ENCODE results near the gene MPRIP.

MPRIP gene

DNA sequence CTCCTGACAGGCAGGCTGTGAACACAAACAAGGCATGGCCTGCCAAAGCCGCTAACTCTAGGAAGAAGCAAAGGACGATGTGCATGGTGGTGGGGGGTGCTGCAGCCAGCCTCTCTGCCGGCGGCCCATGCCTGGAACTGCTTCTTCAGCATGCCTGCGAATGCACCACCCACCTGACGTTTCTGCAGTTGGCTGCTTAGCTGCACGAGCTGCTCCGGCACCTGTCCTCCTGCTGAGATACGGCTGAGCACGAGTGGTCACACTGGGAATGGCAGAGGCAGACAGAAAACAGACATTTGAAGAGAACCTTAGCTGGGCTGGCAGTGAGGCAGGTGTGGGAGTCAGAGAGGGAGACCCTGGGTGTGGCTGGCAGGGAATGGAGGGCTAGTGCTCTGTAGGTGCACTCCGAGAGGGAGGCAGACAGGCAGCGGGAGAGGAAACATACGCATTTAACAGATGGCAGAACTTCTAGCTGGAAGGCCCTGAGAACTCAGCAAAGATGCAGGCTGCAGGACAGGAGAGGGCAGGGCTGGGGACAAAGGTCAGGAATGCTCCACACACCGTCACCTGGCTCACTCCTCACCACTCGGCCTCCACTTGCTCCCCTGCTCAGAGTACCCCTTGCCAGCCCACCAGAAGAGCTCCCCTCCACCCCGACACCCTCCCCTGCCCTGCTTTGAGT lies 189.5 kb downstream of the MPRIP start:
- H3K4me3 ChIP-seq (ENCODE audit: low read depth, low read length) = no peak overlapping the region
- no peak for DNase-seq (ENCODE audit: low read depth)
- TF ChIP-seq, protein P1, sequence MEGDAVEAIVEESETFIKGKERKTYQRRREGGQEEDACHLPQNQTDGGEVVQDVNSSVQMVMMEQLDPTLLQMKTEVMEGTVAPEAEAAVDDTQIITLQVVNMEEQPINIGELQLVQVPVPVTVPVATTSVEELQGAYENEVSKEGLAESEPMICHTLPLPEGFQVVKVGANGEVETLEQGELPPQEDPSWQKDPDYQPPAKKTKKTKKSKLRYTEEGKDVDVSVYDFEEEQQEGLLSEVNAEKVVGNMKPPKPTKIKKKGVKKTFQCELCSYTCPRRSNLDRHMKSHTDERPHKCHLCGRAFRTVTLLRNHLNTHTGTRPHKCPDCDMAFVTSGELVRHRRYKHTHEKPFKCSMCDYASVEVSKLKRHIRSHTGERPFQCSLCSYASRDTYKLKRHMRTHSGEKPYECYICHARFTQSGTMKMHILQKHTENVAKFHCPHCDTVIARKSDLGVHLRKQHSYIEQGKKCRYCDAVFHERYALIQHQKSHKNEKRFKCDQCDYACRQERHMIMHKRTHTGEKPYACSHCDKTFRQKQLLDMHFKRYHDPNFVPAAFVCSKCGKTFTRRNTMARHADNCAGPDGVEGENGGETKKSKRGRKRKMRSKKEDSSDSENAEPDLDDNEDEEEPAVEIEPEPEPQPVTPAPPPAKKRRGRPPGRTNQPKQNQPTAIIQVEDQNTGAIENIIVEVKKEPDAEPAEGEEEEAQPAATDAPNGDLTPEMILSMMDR (conservative IDR thresholded peaks at IDR 0.05; ENCODE audit: low read depth, low read length) = no peak

DNA sequence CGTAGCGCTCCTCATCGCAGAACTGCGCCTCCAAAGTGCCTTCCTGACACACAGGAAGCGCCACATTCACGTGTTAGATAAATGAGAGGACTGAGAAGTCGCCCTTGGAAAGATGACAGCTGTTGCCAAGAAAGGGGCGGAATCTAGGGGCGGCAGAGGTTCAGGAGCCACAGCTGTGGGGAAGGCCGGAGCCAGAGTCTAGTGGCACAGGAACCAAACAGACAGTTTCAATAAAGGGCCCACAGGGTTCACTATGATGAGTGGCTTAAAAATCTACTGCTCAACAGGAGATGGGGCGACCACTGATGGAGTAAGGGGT lies 190.0 kb downstream of the MPRIP start:
- TF ChIP-seq, protein P1 (conservative IDR thresholded peaks at IDR 0.05; ENCODE audit: low read depth, low read length) = no peak
- DNase-seq (ENCODE audit: low read depth) = no peak
- no peak overlapping the region for H3K4me3 ChIP-seq (ENCODE audit: low read depth, low read length)

DNA sequence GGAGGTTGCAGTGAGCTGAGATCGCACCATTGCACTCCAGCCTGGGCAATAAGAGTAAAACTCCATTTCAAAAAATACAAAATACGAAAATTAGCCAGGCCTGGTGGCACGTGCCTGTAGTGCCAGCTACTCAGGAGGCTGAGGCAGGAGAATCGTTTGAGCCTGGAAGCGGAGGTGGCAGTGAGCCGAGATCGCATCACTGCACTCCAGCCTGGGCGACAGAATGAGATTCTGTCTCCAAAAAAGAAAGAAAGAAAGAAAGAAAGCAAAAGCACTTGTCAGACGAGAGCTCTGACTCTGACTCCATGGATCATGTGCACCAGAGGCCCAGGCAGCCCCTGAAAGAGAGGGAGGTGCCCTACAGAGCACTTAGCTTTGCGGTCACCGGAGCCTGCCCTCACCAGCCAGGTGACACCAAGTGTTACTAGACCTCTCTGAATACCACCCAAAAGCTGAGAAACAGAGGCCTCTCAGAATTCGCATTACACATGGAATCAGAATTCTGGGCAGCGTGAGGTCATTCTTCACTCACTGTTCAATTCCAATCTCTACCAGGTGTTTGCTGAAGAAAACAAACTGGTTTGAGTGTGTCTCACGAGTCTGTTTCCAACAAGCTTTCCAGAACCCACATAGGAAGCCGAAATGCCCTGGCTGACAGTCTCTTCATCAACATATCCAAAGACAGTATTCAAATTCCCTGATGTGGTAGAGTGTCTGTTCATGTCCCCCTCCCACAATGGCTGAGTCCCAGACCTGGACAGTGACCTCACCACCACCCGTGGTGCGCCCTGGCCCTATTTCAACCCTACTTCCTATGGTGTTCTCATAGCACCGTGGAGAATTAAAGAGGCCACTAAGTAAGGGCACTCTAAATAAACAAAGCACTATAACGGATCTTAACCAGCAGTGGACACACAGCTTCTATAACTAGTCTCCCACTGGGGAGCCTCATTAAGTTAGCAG lies 193.2 kb downstream of the MPRIP start:
- TF ChIP-seq, protein P1 (conservative IDR thresholded peaks at IDR 0.05; ENCODE audit: low read depth, low read length) = no peak
- H3K4me3 ChIP-seq (ENCODE audit: low read depth, low read length) = peak overlapping the region; percentile 100
- peak; percentile 76 for DNase-seq (ENCODE audit: low read depth)

DNA sequence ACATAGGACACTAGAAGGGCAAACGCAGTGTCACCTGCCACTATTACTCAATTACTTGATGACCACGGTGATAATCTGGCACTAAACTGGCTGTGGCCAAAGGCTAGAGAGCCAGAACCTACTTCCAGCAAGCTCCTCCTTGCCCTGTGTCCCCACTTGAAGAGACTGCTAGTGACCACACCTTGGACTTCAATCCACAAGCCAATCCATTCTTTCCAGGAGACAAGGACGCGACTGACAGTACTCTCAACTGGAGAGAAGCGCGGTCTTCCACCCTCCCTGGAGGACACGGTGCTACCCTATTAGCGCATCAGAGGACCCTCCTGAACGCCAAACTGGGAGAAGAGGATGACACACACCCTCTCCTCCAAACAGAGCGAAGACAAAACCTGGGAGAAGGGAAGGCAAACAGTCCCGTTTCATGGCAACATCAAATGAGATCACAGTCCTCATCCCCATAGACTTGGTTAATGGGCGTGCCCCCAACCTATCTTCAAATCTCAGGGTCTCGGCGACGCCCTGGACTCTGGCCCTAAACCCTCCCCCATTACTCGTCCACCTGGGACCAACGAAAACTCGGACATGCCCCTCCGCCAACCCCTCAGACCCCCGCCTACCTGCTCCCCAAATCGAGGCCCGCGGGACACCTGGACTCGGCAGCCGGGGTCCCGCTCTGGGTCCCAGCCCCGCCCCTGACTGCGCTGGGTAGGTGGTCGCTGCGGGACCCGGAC lies 194.2 kb downstream of the MPRIP start:
- TF ChIP-seq, protein P1 (conservative IDR thresholded peaks at IDR 0.05; ENCODE audit: low read depth, low read length) = no peak
- peak; percentile 28 for DNase-seq (ENCODE audit: low read depth)
- H3K4me3 ChIP-seq (ENCODE audit: low read depth, low read length) = peak overlapping the region; percentile 100

DNA sequence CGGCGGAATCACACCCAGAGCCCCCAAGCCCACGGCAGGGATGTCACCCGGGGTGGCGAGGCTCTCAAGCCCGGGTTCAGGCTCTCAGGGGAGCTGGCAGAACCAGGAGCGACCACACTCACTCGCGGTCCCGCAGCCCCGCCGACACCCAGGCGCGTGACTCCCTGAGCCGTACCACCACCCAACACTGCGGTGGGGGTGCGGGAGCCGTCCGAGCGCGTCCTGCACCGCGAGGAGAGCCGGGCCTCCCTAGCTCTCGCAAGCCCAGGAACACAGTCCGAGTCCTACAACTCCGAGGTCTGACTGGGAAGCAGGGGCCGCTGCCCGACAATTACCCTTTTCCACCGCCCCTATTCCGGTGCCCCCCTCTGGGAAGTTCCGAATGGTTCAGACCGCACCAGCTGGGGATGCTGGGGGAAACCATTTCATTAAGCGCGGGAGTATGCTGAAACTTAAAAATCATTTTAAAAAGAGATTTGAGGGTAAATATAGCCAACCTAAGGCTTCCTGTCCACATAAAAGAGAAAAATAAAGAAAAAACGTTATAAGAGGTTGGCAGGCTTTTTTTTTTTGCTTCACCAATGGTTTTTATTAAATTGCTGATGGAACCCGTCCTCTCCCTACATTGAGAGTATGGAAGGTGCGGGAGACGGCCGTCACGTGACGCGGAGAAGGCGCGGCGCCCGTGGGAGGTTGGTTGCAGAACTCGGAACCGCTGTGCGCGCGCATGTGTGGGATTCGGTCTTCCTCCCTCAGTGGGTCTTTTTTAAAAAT lies 195.0 kb downstream of the MPRIP start, which contains the start of gene FLCN:
FLCN (minus strand) TSS at position 143 of the 774 bp plus-strand sequence. CDS start 9,031 bp downstream, outside the sequence.
- TF ChIP-seq, protein P1 (conservative IDR thresholded peaks at IDR 0.05; ENCODE audit: low read depth, low read length) = no peak
- H3K4me3 ChIP-seq (ENCODE audit: low read depth, low read length) = peak within 1 kb of the TSS; percentile 100
- peak; percentile 92 for DNase-seq (ENCODE audit: low read depth)

DNA sequence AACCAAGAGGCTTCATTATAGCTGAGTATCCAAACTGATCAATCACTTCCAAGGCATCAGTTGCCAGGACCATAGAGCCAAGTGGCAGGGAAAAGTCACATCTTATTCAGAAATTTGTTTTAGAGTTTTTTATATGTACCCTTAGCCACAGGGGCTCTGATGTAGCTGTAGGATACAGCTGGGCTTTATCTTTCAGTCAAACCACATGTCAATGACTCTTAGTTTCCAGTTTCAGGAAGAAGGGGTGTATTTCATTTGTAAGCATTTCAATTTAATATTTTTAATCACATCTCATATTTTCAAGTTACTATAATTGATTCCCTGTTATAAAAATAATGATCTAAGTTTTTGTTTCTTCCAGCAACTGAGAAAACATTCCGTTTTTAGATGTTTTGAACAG lies 197.6 kb downstream of the MPRIP start:
- DNase-seq (ENCODE audit: low read depth) = peak; percentile 65
- TF ChIP-seq, protein P1 (conservative IDR thresholded peaks at IDR 0.05; ENCODE audit: low read depth, low read length) = no peak
- H3K4me3 ChIP-seq (ENCODE audit: low read depth, low read length) = no peak overlapping the region

All from choroid plexus epithelial cell (primary cell).